HG03066 (cell line): ENCODE data around the gene UTS2.

Source experiments
- ATAC-seq: cut with Tn5 transposase; IDR thresholded peaks from one replicate; pipeline ENCODE4 v1.9.1; 2021; ENCODE audit warnings: low read depth; ENCODE audit not compliant: unreplicated experiment

The UTS2 gene

DNA sequence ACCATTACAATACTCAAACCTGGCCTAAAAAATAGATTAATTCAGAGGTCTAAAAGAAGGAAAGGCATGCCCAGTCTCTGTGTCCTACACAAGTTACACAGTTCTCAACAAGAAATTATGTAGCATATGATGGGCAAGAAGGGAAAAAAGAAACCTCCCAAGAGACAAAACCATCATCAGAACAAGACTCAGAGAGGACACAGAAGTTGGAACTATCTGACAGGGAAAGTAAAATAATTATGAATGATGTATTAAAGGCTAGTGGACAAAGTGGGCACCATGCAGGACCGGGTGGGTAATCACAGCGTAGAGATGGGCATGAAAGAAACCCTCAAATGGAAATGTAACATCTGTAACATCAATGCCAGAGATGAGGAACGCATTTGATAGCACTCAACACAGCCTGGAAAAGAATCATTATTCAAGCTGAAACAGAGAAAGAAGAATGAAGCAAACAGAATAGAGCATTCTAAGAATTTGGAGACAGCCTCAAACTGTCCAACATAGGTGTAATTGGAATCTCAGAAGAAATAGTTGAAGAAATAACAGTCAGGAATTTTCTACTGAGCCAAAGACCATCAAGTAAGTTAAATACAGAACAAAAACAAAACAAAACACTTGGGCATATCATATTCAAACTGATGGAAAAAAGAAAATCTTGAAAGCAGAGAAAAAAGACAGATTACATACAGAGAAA lies 39.0 kb downstream of the UTS2 start:
- ATAC-seq, result no peak

DNA sequence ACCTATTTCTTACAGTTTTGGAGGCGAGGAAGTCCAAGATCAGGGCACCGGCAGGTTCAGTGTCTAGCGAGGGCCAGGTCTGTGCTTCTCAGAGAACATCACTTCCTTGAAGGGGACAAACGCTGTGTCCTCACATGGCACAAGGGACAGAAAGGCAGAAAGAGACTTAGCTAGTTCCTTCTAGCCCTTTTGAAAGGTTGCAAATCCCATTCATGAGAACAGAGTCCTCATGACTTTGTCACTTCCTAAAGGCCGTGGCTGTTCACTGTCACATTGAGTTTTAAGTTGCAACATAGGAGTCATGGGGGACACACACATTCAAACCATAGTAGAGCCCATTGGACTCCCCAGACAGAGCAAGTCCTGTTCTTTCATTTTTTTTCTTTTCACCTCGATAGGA lies 41.4 kb downstream of the UTS2 start:
- no peak for ATAC-seq

DNA sequence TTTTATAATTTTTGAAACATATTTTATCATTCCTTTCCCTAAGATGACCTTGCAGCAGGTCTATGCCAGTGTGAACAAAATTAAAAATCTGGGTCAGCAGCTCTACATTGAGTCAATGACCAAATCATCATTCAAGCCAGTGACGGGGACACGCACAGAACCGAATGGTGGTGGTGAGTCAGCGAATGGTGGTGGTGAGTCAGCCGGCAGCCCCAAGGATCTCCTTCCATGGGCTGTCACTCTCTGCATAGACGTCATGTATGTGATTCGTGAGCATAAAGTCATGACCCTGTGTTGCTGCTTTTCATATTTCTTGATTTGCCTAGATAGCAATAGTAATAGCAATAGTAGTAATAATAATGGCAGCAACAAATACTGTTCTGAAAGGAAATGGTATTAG lies 42.5 kb downstream of the UTS2 start:
- no peak for ATAC-seq

DNA sequence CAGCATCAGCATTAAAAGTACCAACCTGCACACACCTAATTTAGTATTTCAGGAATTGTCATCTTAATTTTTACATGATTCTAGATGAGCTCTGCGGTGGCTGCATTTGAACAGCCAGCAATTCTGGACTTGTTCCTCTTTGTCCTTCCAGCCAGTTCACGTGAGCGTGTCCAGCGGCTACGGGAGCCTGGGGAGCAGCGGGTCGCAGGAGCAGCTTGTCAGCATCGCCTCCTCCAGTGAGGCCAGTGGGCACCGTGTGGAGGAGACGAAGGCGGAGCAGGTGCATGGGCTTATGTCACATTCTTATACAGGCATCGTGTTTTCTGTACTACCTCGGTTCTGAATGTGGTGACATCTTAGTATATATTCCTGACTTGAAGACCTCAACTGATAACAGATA lies 43.1 kb downstream of the UTS2 start:
- ATAC-seq, result no peak

DNA sequence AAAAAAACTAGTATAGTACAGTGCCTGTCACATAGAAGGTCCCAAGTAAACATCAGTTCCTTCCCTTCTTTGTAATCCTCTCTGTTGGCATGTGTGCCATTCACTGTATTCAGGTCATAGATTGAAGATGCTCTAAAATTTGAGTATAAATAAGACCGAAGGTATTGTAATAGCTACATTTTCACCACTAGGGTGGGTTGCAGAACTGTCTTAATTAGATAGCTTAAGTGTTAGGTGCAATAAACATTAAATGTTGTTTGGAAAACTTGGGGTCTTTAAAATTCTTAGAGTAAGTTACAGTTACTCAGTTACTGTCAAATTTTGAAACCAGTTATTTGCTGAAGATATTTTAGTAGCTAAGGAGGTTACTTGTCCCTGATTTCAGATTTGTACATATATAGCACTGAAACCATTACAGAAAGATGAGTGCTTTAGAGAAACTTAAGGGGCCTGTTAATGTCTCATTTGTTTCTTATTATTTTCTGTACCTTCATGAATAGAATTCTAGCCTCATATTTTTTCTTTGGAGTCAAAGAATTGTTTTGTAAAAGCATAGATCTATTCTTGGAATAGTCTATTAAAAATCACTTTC lies 44.5 kb downstream of the UTS2 start:
- ATAC-seq, result no peak

DNA sequence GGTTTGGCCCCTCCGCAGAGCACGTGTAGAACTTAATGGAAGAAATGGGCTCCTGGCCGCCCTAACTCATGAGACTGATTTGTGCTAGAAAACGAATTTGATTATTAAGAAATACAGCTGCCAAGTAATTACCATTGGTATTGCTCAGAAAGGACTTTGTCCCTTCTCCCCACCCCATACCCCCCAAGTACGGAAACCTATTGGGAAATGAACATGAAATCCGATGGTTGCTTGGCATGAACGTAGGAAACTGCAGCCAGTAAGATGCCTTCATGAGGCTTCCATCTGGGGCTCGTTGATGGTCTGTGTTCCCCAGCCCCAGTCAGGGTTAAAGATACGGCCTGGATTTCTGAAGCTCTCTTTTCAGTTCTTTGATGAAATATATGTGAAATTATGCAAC lies 47.4 kb downstream of the UTS2 start:
- no peak for ATAC-seq
